Measurements from ENCODE around the gene KIF12. TPM values are rescaled to one million over a fixed set of nuclear protein-coding genes. Genes with fewer than 3 reads are reported as not detected.
A peak's percentile ranks its signal among the peaks of the same experiment; 100 is the strongest.

KIF12 gene
- total and polyA plus RNA-seq, 12 donors, result 0.10 to 0.56 (median 0.30) TPM; not detected in 6

- peak in 2 of 7 donors; percentile 14 to 30 for DNase-seq
- peaks cover 0 to 8% of the 10 kb centered on the region in 2 donors for H3K4me1 ChIP-seq (replicated peaks in 1 of 2)
- no peaks in the 10 kb centered on the region for H3K36me3 ChIP-seq (replicated peaks in 1 of 2)
- intact Hi-C loops (cut with DNase I), result no loop called here
- H3K4me3 ChIP-seq, result peak overlapping the region in 2 of 4 donors; percentile 7 to 58
- WGBS, 4 donors, result 0 to 3% (median 1%) methylated on average over 7 to 76 of the region's 77 CpGs
- TF ChIP-seq CTCF (IDR thresholded peaks at IDR 0.05) (no peak), POLR2A (IDR thresholded peaks at IDR 0.05) (no peak)
- H3K27me3 ChIP-seq, result peaks cover 10% of the 10 kb centered on the region
- no peaks in the 10 kb centered on the region for H3K9me3 ChIP-seq (replicated peaks in 1 of 3)
- H3K27ac ChIP-seq, result no peak overlapping the region
These were observed 814 bp downstream of the KIF12 start for GRCh38 chr9:114098021-114098935.

DNA sequence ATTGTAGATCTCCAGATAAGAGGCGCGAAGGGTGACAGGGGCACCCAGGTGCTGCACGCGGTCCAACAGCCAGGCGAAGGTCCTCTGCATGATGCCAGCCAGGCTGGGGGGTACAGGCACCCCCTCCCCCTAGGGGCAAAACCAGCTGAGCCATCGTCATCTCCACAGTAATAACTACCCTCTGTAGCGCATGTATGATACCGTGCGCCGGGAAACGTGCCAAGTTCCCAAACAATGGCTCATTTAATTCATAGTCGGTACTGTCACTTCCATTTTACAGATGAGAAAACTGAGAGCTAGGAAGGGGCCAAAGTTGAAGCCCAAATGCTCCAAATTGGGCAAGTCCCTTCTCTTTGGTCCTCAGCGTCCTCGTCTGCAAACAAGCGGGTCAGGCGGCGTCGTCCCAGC is 1.5 kb downstream of the KIF12 start:
- H3K9me3 ChIP-seq (replicated peaks in 1 of 3), result no peaks in the 10 kb centered on the region
- H3K4me1 ChIP-seq (replicated peaks in 1 of 2), result peaks cover 0 to 8% of the 10 kb centered on the region in 2 donors
- peak in 1 of 7 donors; percentile 19 for DNase-seq
- TF ChIP-seq CTCF (IDR thresholded peaks at IDR 0.05), result no peak
- TF ChIP-seq POLR2A (IDR thresholded peaks at IDR 0.05), result no peak
- H3K27ac ChIP-seq, result no peak overlapping the region
- H3K36me3 ChIP-seq (replicated peaks in 1 of 2), result no peaks in the 10 kb centered on the region
- peaks cover 10% of the 10 kb centered on the region for H3K27me3 ChIP-seq
- peak overlapping the region in 1 of 4 donors; percentile 58 for H3K4me3 ChIP-seq
- intact Hi-C loops (cut with DNase I), result no loop called here
- 21 to 32% (median 31%) methylated on average over 12 to 18 of the region's 18 CpGs for WGBS, 4 donors

DNA sequence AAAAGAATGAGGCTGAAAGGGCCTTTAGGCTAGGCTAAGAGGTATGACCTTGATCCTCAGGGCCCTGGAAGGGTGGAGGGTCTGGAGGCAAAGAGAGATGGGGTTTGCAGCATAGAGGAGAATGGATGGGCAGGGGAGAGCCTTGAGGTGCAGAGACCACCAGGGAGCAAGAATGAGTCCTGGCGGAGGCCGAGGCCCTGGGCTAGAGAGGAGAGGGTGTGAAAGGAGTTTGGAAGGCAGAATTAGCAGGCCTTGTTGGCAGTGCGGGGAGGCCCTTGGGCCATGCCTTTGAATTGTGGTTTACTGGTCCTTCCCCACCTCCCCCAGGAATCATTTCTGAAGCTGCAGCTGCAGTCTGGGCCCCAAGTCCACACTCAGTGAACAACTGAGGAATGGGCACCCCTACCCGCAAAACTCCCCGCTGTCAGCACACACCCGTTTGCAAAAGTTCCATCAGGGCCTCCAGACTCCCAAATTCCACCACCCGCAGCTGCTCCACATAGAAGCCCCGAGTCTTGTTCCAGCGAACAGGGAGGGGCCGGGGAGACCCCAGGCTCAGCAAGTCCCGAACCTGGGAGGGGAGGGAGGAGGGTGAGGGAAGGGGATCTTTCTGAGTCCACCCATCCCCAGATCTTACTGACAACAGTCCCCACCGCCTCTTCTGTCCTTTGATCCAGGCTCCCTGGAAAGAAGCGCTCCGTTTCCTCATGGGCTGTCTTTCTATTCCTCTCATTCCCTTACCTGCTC is 2.1 kb downstream of the KIF12 start:
- Histone ChIP-seq H3K4me3 (no peak overlapping the region), H3K36me3 (replicated peaks in 1 of 2) (no peaks in the 10 kb centered on the region), H3K27me3 (peaks cover 10% of the 10 kb centered on the region), H3K27ac (no peak overlapping the region), H3K4me1 (replicated peaks in 1 of 2) (peaks cover 0 to 8% of the 10 kb centered on the region in 2 donors), H3K9me3 (replicated peaks in 1 of 3) (no peaks in the 10 kb centered on the region)
- DNase-seq, result no peak
- intact Hi-C loops (cut with DNase I), result no loop called here
- 71 to 84% (median 82%) methylated on average over 10 to 14 of the region's 14 CpGs for WGBS, 4 donors
- no peak for TF ChIP-seq POLR2A (IDR thresholded peaks at IDR 0.05)
- TF ChIP-seq CTCF (IDR thresholded peaks at IDR 0.05), result no peak

- Histone ChIP-seq H3K9me3 (replicated peaks in 1 of 3) (no peaks in the 10 kb centered on the region), H3K27ac (no peak overlapping the region), H3K4me3 (no peak overlapping the region), H3K27me3 (peaks cover 10% of the 10 kb centered on the region), H3K4me1 (replicated peaks in 1 of 2) (peaks cover 0 to 8% of the 10 kb centered on the region in 2 donors), H3K36me3 (replicated peaks in 1 of 2) (no peaks in the 10 kb centered on the region)
- no peak for DNase-seq
- TF ChIP-seq POLR2A (IDR thresholded peaks at IDR 0.05) (no peak), CTCF (IDR thresholded peaks at IDR 0.05) (no peak)
- intact Hi-C loops (cut with DNase I), result no loop called here
- 87 to 95% (median 90%) methylated on average over 8 to 9 of the region's 9 CpGs for WGBS, 4 donors
These were observed 3.0 kb downstream of the KIF12 start for GRCh38 chr9:114096041-114096511.
